Skeletal muscle satellite cell (primary cell): ENCODE measurements around the gene VMP1.

Experiments
- H3K27me3 ChIP-seq: 2 replicates; pipeline ENCODE4 v1.7.0; 2013; ENCODE audit warnings: low read length; ENCODE audit not compliant: control insufficient read depth, insufficient read depth
- H3K36me3 ChIP-seq: 2 replicates; pipeline ENCODE4 v1.7.0; 2013; ENCODE audit warnings: mild to moderate bottlenecking, control low read depth, low read length; ENCODE audit not compliant: insufficient read depth
- H3K4me1 ChIP-seq: 2 replicates; pipeline ENCODE4 v1.7.0; 2013; ENCODE audit warnings: low read length; ENCODE audit not compliant: control insufficient read depth, insufficient read depth
- H3K4me2 ChIP-seq: 2 replicates; pipeline ENCODE4 v1.7.0; 2013; ENCODE audit warnings: mild to moderate bottlenecking, low read length
- H3K4me3 ChIP-seq: 2 replicates; pipeline ENCODE4 v1.7.0; 2013; ENCODE audit warnings: low read length
- H3K9ac ChIP-seq: 2 replicates; pipeline ENCODE4 v1.7.0; 2013; ENCODE audit warnings: mild to moderate bottlenecking, low read depth, low read length, moderate library complexity
- H3K9me3 ChIP-seq: replicated peaks from 2 replicates; pipeline ENCODE4 v1.7.0; 2013; ENCODE audit warnings: mild to moderate bottlenecking, control low read depth, low read length

The VMP1 gene

DNA sequence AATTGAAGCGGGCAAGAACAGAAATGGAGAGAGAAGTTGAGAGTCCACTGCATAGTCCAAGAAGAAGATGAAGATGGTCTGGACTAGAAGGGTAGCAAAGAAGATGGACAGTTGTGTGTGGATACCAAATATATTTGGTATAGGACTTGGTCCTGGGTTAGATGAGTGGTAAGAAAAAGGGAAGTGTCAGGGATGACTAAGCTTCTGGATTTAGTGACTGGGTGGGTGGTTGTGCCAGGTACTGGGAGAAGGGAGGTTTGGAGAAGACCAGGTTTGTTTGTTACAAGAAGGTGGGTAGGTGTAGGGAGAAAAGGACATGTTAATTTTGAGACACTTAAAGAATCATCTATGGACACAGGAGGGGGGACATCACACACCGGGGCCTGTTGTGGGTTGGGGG lies 5.4 kb downstream of the VMP1 start:
- H3K9ac ChIP-seq = no peak overlapping the region
- no peaks in the 10 kb centered on the region for H3K27me3 ChIP-seq
- H3K4me1 ChIP-seq = no peaks in the 10 kb centered on the region
- H3K4me2 ChIP-seq = no peak overlapping the region
- H3K4me3 ChIP-seq = no peak overlapping the region
- no peaks in the 10 kb centered on the region for H3K36me3 ChIP-seq
- no peaks in the 10 kb centered on the region for H3K9me3 ChIP-seq

DNA sequence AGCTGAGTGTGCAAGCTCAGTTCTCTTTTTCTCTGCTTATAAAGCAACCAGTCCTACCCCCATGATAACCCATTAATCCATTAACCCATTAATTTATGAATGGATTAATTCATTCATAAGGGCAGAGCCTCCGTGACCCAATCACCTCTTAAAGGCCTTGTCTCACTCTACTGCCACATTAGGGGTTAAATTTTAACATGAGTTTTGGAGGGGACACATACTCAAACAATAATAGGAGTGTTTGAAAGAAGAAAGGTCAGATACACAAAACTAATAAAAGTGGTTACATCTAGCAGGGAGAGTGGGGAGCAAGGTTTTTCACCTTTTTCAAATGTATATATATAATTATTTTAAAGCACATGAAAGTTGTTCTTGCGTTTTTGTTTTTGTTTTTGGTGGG lies 6.8 kb downstream of the VMP1 start:
- no peaks in the 10 kb centered on the region for H3K36me3 ChIP-seq
- no peak overlapping the region for H3K9ac ChIP-seq
- no peak overlapping the region for H3K4me3 ChIP-seq
- H3K9me3 ChIP-seq = no peaks in the 10 kb centered on the region
- H3K27me3 ChIP-seq = no peaks in the 10 kb centered on the region
- H3K4me1 ChIP-seq = no peaks in the 10 kb centered on the region
- no peak overlapping the region for H3K4me2 ChIP-seq

GRCh38 chr17:59716427-59716826 lies 9.0 kb downstream of the VMP1 start:
- H3K36me3 ChIP-seq = no peaks in the 10 kb centered on the region
- H3K4me3 ChIP-seq = no peak overlapping the region
- H3K4me1 ChIP-seq = no peaks in the 10 kb centered on the region
- no peaks in the 10 kb centered on the region for H3K27me3 ChIP-seq
- no peak overlapping the region for H3K9ac ChIP-seq
- H3K4me2 ChIP-seq = no peak overlapping the region
- H3K9me3 ChIP-seq = no peaks in the 10 kb centered on the region

DNA sequence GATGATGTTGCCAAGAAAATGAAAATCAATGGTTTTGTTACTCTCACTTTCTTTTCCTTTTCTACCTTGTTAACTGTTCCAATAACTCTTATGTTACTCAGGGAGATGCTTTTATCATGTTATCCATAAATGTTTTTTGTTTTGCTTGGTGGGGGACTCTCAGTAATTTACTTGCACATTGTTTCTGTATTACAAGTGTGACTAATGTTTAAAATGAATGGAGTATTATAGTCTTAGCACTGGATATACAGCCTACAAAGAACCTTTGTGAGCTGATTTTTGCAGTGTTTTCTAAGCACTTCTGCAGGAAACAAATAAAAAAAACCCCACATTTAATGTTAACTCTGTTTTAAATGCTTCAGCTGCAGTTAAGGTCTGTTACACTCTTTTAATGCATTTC lies 12.1 kb downstream of the VMP1 start:
- Histone ChIP-seq H3K27me3 (no peaks in the 10 kb centered on the region), H3K9me3 (no peaks in the 10 kb centered on the region), H3K4me3 (no peak overlapping the region), H3K4me1 (no peaks in the 10 kb centered on the region), H3K4me2 (no peak overlapping the region), H3K9ac (no peak overlapping the region), H3K36me3 (no peaks in the 10 kb centered on the region)

- Histone ChIP-seq H3K9ac (no peak overlapping the region), H3K9me3 (no peaks in the 10 kb centered on the region), H3K4me1 (no peaks in the 10 kb centered on the region)
These were observed 15.2 kb downstream of the VMP1 start for GRCh38 chr17:59722623-59723022.

GRCh38 chr17:59723041-59723440 lies 15.6 kb downstream of the VMP1 start:
- Histone ChIP-seq H3K36me3 (no peaks in the 10 kb centered on the region), H3K27me3 (no peaks in the 10 kb centered on the region), H3K9me3 (no peaks in the 10 kb centered on the region), H3K4me1 (no peaks in the 10 kb centered on the region), H3K4me3 (no peak overlapping the region), H3K9ac (no peak overlapping the region), H3K4me2 (no peak overlapping the region)

More at GRCh38 chr17:59722623-59723022, 15.2 kb downstream of the VMP1 start:
- Histone ChIP-seq H3K4me3 (no peak overlapping the region), H3K27me3 (no peaks in the 10 kb centered on the region), H3K4me2 (no peak overlapping the region), H3K36me3 (no peaks in the 10 kb centered on the region)

DNA sequence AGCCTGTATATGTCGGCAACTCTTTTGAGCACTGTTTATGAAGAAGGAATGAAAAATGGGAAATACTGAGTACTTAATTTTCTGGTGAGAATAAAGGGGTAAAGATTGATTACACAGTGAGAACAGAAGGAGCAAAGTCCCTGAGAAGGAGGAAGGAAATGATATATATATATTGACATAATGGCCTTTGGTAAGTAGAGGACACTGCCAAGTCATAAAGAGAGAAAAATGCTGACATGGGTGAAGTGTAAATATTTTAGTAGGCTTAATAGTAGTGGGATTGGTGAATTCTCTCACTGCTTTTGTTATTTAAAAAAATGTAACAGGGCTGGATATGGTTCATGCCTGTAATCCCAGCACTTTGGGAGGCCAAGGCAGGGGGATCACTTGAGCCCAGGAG lies 16.2 kb downstream of the VMP1 start:
- no peaks in the 10 kb centered on the region for H3K4me1 ChIP-seq
- H3K4me3 ChIP-seq = no peak overlapping the region
- H3K9ac ChIP-seq = no peak overlapping the region
- H3K27me3 ChIP-seq = no peaks in the 10 kb centered on the region
- no peak overlapping the region for H3K4me2 ChIP-seq
- no peaks in the 10 kb centered on the region for H3K36me3 ChIP-seq
- H3K9me3 ChIP-seq = no peaks in the 10 kb centered on the region

DNA sequence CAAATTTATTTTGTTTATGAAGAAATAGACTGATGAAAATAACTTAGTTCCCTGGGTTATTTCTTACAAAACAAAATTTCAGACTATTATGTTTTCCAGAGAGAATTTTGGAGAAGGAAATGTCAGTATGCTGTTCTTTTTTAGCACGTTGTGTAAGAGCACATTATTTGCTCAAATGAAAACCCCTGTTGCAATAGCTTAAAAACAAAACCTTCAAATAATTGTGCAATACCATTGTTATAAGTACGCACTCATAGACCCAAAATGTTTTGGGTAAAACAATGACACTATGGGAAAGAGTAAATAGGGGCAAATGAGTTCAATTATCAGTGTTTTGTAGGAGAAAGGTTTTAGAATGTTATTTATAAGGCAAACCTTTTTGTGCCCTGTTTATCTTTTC lies 18.2 kb downstream of the VMP1 start:
- no peaks in the 10 kb centered on the region for H3K4me1 ChIP-seq
- no peak overlapping the region for H3K9ac ChIP-seq
- H3K9me3 ChIP-seq = no peaks in the 10 kb centered on the region

GRCh38 chr17:59727817-59728533 lies 20.5 kb downstream of the VMP1 start:
- no peaks in the 10 kb centered on the region for H3K4me1 ChIP-seq
- H3K27me3 ChIP-seq = no peaks in the 10 kb centered on the region
- H3K4me2 ChIP-seq = no peak overlapping the region
- H3K4me3 ChIP-seq = no peak overlapping the region
- peaks cover 9% of the 10 kb centered on the region for H3K36me3 ChIP-seq
- no peak overlapping the region for H3K9ac ChIP-seq
- H3K9me3 ChIP-seq = no peaks in the 10 kb centered on the region

More for the DNA sequence above, 18.2 kb downstream of the VMP1 start:
- Histone ChIP-seq H3K4me3 (no peak overlapping the region), H3K4me2 (no peak overlapping the region), H3K27me3 (no peaks in the 10 kb centered on the region), H3K36me3 (peaks cover 5% of the 10 kb centered on the region)

DNA sequence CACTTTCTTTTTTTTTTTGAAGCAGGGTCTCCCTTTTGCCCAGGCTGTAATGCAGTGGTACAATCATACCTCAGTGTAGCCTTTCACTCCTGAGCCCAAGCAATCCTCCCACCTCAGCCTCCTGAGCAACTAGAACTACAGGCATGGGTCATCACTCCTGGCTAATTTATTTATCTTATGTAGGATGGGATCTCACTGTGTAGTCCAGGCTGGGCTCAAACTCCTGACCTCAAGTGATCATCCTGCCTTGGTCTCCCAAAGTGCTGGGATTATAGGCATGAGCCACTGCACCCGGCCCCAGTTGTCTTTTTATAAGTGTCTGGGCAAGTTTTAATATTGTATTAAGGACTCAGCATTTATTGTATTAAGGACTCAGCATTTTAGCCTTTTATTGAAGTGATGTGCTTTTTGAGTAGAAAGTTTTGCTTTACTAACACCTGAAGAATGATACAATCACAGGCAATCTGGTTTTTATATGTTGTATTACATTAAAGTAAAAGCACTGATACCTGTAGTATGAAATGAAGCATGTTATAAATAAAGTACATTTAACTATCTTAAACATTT lies 22.9 kb downstream of the VMP1 start:
- Histone ChIP-seq H3K9ac (no peak overlapping the region), H3K4me1 (no peaks in the 10 kb centered on the region), H3K27me3 (no peaks in the 10 kb centered on the region), H3K4me2 (no peak overlapping the region), H3K9me3 (no peaks in the 10 kb centered on the region), H3K36me3 (peaks cover 10% of the 10 kb centered on the region), H3K4me3 (no peak overlapping the region)

GRCh38 chr17:59733697-59734096 lies 26.2 kb downstream of the VMP1 start:
- Histone ChIP-seq H3K4me3 (no peak overlapping the region), H3K4me1 (no peaks in the 10 kb centered on the region), H3K27me3 (no peaks in the 10 kb centered on the region), H3K36me3 (peaks cover 12% of the 10 kb centered on the region), H3K9me3 (no peaks in the 10 kb centered on the region), H3K9ac (no peak overlapping the region), H3K4me2 (no peak overlapping the region)

DNA sequence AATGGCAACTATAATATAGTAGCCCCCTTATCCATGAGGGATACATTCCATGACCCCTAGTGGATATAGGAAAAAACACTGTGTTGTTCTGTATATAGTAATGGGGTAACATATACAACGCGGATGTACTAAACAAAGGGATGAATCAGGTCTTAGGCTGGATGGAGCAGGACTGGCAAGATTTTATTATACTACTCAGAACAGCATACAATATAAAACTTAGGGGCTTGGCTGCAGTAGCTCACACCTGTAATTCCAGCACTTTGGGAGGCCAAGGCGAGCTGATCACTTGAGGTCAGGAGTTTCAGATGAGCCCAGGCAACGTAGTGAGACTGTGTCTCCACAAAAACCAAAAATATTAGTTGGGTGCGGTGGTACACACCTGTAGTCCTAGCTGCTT lies 26.8 kb downstream of the VMP1 start:
- Histone ChIP-seq H3K36me3 (peaks cover 14% of the 10 kb centered on the region), H3K9me3 (no peaks in the 10 kb centered on the region), H3K9ac (no peak overlapping the region), H3K4me2 (no peak overlapping the region), H3K4me1 (no peaks in the 10 kb centered on the region), H3K4me3 (no peak overlapping the region), H3K27me3 (no peaks in the 10 kb centered on the region)
